AG04449 (cell line): ENCODE measurements around the gene KDM5B.
"Not testable (repeated sequence)": the region's sequence is repeated elsewhere in the genome, so short reads cannot be mapped to it uniquely, and the experiment has no call there.

Experiments used
- CTCF ChIA-PET: fragments of 350-600 bp; formaldehyde crosslinking; extraction: SDS; loops from one replicate; lab custom pipeline; 2021; ENCODE audit warnings: antibody characterized with exemption; lab: Yijun Ruan, JAX
- POLR2A ChIA-PET: fragments of 400-600, 350-600 bp; formaldehyde crosslinking; extraction: SDS; loops from one replicate; lab custom pipeline; 2020; ENCODE audit warnings: antibody characterized with exemption, inconsistent platforms; lab: Yijun Ruan, JAX
- DNase-seq: peaks from one replicate; pipeline ENCODE4 v3.0.0-alpha.2; 2010; ENCODE audit warnings: low read depth, low spot score
- H3K4me3 ChIP-seq: 2 replicates; pipeline ENCODE4 v1.5.1; 2011; ENCODE audit warnings: low read depth, mild to moderate bottlenecking, control low read depth, low read length
- TF ChIP-seq, protein P1 (sequence below): IDR thresholded peaks from one replicate; pipeline ENCODE4 v1.5.1; 2011; ENCODE audit warnings: mild to moderate bottlenecking, moderate library complexity, low read length, control low read depth, inconsistent platforms; ENCODE audit not compliant: insufficient read depth; ENCODE audit errors: missing control alignments

KDM5B gene

DNA sequence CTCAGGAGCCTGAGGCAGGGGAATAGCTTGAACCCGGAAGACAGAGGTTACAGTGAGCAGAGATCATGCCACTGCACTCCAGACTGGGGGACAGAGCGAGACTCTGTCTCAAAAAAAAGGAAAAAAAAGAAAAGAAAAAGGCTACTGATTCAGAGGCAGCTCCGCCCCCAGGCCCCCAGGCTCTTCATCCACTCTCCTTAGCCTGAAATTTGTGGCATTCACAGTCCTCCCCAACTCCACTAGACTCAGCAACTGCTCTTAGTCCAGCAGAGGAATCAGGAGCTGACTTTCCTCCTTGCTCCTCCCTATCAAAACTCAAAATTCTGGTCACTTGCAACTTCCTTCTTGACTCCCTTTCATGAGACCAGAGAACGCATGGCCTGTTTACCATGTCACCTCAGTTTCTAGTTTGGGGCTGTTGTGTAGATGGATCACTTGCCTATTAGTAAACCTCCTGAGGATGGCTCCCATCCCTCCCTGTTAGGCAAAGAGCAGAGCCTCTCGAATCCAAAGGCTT is 29.6 kb upstream of the KDM5B start:
- no peak overlapping the region for H3K4me3 ChIP-seq
- ChIA-PET POLR2A (no interaction called here), CTCF (interaction anchor here (1.4 kb wide), 1 partner anchor 13 kb away, joined by 4 read pairs; no protein-coding TSS in a partner anchor)
- TF ChIP-seq, protein P1, sequence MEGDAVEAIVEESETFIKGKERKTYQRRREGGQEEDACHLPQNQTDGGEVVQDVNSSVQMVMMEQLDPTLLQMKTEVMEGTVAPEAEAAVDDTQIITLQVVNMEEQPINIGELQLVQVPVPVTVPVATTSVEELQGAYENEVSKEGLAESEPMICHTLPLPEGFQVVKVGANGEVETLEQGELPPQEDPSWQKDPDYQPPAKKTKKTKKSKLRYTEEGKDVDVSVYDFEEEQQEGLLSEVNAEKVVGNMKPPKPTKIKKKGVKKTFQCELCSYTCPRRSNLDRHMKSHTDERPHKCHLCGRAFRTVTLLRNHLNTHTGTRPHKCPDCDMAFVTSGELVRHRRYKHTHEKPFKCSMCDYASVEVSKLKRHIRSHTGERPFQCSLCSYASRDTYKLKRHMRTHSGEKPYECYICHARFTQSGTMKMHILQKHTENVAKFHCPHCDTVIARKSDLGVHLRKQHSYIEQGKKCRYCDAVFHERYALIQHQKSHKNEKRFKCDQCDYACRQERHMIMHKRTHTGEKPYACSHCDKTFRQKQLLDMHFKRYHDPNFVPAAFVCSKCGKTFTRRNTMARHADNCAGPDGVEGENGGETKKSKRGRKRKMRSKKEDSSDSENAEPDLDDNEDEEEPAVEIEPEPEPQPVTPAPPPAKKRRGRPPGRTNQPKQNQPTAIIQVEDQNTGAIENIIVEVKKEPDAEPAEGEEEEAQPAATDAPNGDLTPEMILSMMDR = no peak
- DNase-seq = no peak

DNA sequence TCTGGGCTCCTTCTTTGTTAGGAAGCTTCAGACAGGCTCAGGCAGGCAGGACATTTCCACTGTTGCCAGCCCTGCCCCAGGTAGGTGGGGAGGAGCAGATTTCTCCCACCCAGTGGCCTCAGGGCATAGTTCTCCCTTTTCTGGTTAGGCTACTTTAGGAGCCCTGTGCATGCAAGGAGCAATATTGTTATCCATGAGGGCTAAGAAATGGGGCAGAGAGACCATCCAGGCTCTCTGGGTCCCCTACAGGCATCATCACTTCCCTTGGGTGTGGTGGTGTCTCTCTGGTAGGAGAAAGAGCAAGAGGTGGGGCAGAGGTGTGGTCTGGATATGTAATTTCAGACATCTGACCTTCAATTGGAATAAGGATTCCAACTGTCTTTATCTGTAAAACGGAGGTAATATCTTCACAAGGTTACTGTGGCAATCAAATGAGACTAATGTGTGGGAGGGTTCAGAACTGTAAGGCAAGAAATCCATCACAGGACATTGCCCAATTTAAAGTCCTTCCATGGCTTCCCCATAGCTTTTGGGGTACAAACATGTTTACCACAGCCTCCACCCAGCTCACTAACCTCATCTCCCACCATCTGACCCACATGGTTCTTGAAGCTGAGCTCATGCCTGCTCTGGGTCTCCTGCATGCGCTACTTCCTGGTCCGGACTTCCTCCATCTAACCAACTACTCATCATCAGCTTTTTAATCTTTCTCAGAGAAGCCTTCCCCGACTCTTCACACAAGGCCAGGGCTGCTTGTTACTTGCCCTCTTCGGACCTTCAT is 28.6 kb upstream of the KDM5B start:
- TF ChIP-seq, protein P1 = no peak

DNA sequence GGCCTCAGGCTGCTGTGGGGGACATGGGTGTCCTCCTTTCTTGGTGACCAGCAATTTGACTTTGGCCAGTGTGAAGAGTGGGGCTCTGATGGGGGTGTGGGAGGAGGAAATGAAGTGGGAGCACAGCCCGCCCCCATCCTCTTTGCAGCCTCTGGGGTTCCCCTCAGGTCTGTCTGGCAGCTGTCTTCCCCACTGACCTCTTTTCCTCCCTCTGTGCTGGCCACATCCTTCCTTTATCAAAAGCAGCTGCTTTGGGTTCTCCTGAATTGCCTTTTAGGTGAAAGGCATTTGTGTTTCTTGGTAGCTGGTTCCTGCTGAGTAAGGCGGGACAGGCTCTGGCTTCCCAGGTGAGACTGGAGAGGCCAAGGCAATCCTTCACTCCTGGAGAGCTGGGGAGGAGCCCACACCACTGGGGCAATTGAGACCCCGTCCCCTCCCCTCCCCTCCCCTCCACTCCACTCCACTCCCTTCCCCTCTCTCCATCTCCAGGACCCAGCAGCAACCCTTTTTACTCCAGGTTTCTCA is 27.4 kb upstream of the KDM5B start:
- H3K4me3 ChIP-seq = no peak overlapping the region
- ChIA-PET CTCF (interaction anchor here (0.9 kb wide), 2 partner anchors 13 to 16 kb away, joined by 3 to 4 read pairs; no protein-coding TSS in a partner anchor), POLR2A (no interaction called here)
- DNase-seq = no peak
- TF ChIP-seq, protein P1 = no peak

More for the DNA sequence above, 28.6 kb upstream of the KDM5B start:
- POLR2A ChIA-PET = no interaction called here
- CTCF ChIA-PET = interaction anchor here (0.9 kb wide), 1 partner anchor 12 kb away, joined by 4 read pairs; no protein-coding TSS in a partner anchor
- H3K4me3 ChIP-seq = no peak overlapping the region
- no peak for DNase-seq

DNA sequence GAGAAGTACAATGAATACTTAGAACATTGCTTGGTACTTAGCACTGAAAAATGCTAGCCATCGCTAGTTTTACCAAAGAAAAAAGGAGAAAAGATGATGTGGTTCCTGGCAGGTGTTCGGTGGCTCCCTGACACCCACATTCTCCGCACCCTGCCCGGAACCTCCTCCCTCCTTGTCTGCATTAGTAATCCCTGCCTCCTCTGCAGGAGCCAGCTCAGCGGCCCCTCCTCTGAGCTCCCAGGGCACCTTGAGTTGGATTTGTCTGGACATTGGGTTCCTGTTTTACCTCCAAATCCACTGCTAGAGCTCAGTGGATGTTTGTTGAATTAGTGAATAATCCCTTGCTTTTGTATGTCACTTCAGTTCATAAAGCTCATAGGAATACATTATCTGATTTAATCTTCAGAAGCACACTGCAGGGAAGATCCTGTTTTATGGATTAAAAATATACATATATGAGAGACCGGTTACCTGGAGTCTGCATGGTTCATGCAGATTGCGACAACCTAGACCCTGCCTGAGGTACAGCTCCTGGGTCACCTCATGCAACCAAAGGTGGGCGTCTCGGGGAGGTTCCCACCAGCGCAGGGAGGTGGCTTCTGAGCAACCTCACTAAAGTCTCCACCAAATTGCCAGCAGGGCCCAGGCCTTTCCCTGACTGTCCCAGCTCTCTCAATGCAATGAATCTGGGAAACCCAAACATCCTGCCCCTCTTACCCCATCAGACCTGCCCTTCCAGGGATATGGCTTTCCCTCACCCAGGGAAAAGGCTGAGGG is 26.7 kb upstream of the KDM5B start:
- POLR2A ChIA-PET = no interaction called here
- H3K4me3 ChIP-seq = no peak overlapping the region
- TF ChIP-seq, protein P1 = no peak
- no peak for DNase-seq
- CTCF ChIA-PET = interaction anchor here (0.9 kb wide), 1 partner anchor 16 kb away, joined by 3 read pairs; no protein-coding TSS in a partner anchor

DNA sequence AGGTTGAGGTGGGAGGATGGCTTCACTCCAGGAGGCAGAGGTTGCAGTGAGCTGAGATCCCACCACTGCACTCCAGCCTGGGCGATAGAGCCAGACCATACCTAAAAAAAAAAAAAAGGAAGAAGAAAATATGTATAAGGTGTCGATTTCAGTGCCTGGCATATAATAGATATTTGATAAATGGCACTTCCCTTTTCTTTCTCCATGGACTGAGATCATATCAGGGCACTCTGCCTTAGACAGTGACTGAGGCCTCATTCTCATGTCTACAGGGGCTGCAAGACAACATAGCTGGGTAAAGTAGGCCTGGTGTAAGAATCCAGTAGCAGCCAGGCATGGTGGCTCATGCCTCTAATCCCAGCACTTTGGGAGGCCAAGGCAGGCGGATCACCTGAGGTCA is 23.7 kb upstream of the KDM5B start:
- no peak for DNase-seq
- H3K4me3 ChIP-seq = no peak overlapping the region
- TF ChIP-seq, protein P1 = no peak
- ChIA-PET CTCF (no interaction called here), POLR2A (no interaction called here)

DNA sequence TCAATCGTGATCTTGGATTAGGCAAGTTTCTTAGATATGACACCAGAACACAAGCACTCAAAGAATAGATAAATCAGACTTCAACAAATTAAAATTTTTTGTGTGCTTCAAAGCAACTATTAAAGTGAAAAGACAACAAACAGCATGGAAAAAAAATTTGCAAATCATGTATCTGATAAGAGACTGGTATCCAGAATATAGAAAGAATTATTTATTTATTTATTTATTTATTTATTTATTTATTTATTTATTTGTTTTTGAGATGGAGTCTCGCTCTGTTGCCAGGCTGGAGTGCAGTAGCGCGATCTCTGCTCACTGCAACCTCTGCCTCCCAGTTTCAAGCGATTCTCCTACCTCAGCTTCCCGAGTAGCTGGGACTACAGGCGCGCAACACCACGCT is 21.0 kb upstream of the KDM5B start:
- POLR2A ChIA-PET, DNase-seq, CTCF ChIA-PET, H3K4me3 ChIP-seq: not testable (repeated sequence)
